ENCODE measurements around the gene H1-8.
"Not testable (repeated sequence)": the region's sequence is repeated elsewhere in the genome, so short reads cannot be mapped to it uniquely, and the experiment has no call there.

The H1-8 gene

DNA sequence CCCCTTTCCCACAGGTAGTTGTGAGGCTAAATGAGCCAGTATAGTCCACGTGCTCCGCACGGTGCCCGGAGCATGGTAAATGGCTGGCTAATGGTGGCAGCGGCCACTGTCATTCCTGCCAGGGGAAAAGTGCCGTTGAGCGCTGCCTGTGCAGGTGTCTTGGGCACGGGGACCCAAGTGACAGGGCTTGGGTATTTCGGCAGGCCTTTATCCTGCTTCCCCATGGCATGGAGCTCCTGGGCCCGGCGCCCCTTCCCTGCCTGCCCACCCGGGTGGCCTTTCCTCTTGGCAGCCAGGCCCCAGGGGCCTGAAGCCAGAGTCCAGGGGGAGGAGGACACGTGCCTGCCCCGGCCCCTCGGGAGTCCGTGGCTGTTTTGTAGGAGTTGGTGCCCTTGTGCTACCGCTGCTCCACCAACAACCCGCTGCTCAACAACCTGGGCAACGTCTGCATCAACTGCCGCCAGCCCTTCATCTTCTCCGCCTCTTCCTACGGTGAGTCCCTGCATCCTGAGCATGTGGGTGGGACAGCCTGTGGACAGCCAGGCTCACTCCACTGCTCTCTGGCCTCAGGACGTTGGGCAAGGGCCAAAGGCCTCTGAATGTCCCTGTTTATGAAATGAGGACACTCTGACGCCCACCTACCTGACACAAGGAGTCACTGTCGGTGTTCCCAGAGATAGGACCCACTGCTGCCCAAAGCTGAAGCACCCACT is 27.7 kb upstream of the H1-8 start:
- not testable (repeated sequence) for DNase-seq

DNA sequence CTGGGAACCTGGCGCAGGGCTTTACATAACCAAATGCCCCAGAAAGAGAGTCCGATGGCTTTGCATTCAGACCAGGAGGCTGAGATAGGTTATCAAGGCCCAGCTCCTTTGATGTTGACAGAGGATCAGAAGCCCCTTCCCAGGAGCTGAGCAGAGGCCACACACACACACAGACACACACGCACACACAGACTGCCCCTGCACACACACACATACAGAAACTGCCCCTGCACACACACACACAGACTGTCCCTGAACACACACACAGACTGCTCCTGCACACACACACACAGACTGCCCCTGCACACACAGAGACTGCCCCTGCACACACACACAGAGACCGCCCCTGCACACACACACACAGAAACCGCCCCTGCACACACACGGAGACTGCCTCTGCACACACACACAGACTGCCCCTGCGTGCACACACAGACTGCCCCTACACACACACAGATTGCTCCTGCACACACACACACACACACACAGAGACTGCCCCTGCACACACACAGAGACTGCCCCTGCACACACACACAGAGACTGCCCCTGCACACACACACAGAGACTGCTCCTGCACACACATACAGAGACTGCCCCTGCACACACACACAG is 27.0 kb upstream of the H1-8 start:
- not testable (repeated sequence) for DNase-seq

DNA sequence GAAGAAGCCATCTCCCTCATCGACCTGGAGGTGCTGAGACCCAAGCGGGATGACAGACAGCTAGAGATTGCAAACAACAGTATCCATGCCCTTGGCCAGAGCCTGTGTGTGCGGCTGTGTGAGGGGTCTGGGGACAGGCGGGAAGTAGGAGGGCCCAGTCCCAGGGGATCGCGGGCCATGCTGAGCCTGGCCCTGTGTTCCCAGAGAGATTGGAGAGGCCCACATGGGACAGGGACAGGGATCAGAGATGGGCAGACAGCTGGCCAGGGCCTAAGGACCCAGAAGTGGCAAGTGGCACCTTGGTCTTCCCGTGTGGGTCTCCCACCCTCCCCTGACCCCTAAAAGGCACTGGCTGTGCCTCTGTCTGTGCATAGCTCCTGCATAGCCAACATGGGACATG is 25.5 kb upstream of the H1-8 start:
- no peak for DNase-seq

DNA sequence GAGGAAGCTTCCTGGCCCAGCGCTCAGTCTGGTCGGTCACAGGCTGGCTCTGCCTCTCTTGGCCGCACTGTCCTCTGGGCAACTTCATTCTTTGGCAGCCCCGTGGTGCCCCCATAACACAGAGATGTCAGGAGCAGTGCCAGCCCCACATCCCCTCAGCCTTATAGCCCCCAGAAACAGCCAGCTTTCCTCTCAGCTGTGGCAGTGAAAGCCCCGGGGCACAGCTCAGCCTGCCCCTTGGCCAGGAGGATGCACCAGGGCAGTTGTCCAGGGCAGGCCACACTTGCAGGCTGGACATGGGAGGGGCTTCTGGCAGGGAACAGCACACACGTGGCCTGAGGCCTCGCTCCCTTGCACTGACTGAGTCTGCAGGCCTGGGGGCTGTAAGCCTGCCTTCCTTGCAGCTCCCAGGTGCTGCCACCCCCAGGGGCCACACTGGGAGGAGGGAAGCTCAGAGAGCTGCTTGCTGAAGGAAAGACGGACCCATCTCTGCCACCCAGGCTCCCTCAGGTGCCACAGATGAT is 24.9 kb upstream of the H1-8 start:
- DNase-seq, result no peak

DNA sequence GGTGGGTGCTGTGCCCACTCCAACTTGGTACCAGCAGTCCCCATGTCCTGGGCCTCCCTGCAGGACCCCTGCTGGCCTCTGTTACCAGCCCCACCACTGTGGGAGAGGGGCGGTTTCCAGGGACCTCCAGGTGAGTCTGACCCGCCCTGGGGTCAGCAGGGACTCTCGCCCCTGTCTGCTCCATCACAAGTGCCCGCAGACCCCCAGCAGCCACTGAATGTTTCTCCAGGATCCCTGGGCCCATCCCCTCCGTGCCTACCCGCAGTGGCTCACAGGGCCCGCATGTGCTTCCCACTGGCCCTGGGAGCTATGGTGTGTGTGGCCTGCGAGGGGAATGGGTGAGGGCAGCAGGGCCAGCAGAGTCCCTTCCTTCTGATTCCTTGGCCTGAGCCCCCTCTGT is 24.4 kb upstream of the H1-8 start:
- DNase-seq, result no peak

DNA sequence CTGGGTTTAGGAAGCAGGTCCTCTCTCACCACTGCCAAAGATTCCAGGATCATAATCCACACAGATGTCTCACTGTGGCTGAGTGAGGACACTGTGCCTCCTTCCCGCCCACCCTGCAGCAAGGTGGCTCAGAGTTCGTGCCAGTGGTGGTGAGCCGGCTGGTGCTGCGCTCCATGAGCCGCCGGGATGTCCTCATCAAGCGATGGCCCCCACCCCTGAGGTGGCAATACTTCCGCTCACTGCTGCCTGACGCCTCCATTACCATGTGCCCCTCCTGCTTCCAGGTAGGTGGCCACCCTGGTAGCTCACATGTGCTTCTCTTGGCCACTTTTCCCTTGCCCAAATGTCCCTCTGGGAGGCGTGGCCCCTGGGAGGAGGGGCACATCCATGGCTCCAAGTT is 23.5 kb upstream of the H1-8 start:
- no peak for DNase-seq

DNA sequence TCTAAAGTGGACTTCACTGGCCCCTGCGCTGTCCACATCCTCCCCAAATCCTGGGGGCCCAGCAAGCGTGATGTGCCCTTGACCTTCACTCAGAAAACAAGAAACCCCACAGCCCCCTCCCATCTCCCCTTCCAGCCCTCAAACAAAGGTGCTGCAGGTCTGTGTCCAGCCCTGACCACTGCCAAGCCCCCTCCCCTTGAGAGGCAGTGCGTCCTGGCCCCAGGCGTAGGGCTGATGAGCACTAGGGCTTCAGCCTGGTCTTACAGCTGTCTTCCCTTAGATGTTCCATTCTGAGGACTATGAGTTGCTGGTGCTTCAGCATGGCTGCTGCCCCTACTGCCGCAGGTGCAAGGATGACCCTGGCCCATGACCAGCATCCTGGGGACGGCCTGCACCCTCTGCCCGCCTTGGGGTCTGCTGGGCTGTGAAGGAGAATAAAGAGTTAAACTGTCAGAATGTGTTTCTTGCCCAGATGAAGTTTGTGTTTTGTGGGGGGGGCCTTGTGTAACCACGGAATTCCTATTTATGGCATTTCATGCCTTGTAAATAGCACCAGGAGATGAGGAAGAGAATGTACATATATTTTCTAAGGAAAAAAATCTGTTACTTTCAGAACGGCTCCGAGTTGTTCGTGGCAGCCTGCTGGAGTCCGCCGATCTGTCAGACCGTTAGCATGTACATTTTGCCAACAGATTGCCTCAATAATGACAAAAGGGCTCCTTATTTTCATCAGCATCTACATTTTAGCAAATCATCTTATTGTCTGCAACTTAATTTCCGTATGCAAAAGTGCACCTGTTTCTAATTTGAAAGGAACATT is 22.9 kb upstream of the H1-8 start:
- no peak for DNase-seq

DNA sequence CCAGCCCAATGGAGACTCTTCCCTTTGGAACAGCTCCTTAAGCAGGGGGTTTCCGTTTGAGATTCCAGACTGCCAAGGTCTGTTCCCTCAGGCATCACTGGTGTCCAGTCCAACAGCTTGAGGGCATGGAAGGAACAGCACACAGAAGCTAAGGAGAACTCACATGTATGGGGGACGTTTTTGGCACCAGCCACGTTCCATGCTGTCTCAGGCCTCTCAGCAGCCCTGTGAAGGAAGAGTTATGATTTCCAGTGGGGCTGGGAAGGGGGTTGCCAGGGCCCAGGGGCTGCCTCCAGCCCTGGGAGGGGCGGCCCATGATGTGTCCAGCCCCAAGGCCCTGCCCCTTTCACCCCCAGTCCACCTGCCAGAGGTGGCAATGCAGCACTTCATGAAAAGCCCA is 22.0 kb upstream of the H1-8 start:
- DNase-seq, result no peak

DNA sequence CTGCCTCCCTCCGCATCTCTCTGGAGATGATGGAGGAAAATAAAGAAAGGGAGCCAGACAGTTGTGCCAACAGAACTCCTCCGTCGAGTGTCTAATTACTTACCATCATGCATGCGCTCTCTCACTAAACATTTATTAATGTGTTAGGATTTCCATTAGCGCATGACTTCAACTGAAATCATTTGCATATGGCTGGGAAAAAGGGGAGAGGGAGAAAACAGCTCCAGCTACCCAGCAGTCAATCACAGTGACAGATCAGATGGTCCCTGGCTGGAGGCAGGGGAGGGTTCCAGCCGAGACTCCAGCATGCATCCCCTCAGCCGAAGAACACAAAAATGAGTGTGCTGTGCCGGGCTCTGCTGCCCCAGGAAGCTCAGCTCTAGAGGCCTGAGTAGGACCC is 21.4 kb upstream of the H1-8 start:
- DNase-seq, result no peak

DNA sequence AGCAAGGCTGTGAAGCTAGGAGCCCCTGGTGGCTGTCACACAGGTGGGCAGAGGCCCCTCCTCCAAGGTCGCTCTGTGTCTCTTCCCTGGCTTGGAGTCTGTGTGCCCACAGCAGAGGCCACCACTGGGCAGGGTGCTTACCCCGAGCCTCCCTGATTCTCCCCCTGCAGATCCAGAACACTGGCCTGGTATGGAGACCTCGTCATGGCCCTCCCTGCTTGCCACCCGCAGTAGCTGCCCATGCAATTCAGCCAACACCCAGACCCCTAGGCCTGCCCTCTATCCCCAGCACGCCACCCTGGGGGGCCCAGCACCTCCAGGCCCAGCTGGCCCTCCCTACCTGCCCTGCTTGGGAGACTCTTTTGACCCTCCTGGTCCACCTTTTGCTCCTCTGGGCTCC is 20.0 kb upstream of the H1-8 start:
- no peak for DNase-seq

DNA sequence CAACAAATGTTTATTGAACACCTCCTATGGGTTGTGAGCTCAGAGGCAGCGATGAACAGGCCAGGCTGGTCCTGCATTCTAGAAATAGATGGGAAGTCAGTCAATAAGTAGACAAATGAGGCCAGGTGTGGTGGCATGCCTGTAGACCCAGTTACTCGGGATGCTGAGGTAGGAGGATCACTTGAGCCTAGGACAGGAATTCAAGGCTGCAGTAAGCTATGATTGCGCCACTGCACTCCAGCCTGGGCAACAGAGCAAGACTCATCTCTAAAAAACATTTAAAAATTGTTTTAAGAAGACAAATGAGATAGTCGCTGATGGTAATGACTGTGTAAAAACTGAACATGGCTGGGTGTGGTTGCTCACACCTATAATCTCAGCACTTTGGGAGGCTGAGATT is 18.9 kb upstream of the H1-8 start:
- no peak for DNase-seq

DNA sequence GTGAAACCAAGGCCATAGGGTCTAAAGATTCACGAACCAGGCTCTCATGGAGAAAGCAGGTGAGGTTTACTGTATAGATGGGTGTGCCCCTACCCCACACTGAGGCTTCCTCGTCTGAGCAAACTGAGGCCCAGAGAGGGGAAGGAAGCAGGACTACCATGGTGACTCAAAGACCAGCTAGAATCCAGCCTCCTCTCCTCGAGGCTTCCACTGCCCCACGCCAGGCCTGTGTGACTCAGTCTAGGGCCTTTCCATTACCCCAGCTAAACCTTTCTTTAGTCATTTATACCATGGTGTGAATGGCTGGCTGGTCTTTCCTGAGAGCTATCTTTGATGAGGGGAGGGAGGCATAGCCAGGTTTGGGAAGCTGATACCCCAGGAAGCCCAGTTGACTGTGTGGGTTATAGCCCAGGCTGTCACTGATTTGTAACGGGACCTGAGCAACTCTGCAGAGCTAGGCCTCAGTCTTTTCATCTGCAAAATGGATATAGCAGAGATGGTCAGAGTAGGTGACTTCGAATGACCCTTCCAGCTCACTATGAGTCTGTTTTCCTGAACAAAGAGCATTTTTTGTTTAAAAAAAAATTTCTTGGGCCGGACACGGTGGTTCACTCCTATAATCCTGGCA is 17.5 kb upstream of the H1-8 start:
- DNase-seq, result no peak

DNA sequence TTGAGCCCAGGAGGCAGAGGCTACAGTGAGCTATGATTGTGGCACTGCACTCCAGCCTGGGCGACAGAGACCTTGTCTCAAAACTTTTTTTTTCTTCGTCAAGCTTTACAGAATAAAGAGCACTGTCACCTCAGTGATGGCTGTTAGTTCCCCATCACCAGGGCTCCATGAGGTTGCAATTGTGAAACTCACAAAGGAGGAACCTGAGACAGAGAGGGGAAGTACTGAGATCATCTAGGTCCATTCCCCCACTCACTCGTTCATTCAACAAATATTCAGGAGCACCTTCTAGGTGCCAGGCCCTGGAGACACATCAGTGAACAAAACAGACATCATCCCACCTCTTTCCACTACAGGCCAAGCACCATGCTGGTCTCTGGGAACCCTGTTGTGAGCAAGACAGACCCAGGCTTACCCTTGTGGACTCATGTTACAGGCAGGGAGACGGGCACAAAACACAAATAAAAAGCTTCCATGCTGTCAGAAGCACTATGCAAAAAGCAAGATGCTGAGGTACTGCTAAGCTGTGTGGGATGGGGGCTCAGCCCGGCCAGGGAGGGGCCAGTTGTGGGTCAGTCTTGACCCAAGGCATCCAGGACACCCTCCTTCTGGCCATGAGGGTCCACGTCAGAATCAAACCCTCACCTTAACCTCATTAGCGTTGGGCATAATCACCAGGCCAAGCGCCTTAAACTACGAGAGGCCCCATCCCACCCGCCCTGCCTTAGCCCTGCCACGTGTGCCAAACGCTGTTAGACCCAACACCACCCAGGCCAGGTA is 16.7 kb upstream of the H1-8 start:
- no peak for DNase-seq

DNA sequence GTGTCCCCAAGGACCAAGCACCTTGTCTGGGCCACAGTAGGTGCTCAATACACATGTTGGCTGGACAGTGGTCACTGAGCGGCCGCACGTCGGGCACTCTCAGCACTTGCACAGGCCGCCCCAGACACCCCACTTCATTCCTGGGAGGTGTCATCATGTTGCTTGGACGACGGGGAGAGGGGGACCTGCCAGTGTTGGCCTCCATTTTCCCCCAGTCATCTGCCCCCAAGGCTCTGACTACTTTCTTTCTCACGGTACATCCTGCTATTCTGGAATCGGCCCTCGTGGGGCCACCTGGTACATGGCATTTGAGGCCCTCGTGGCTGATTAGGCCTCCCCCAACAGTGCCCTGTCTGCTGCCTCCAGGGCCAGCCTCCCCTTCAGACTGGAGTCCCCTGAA is 15.7 kb upstream of the H1-8 start:
- no peak for DNase-seq

DNA sequence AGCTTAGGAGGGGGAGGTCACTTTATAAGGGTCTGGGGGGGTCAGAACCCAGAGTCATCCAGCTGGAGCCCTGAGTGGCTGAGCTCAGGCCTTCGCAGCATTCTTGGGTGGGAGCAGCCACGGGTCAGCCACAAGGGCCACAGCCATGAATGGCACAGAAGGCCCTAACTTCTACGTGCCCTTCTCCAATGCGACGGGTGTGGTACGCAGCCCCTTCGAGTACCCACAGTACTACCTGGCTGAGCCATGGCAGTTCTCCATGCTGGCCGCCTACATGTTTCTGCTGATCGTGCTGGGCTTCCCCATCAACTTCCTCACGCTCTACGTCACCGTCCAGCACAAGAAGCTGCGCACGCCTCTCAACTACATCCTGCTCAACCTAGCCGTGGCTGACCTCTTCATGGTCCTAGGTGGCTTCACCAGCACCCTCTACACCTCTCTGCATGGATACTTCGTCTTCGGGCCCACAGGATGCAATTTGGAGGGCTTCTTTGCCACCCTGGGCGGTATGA is 14.3 kb upstream of the H1-8 start, which contains the start of gene RHO:
TSS of gene RHO (plus strand) at position 51 of the 512 bp plus-strand sequence. CDS start at position 146, 95 bp downstream.
- no peak for DNase-seq

DNA sequence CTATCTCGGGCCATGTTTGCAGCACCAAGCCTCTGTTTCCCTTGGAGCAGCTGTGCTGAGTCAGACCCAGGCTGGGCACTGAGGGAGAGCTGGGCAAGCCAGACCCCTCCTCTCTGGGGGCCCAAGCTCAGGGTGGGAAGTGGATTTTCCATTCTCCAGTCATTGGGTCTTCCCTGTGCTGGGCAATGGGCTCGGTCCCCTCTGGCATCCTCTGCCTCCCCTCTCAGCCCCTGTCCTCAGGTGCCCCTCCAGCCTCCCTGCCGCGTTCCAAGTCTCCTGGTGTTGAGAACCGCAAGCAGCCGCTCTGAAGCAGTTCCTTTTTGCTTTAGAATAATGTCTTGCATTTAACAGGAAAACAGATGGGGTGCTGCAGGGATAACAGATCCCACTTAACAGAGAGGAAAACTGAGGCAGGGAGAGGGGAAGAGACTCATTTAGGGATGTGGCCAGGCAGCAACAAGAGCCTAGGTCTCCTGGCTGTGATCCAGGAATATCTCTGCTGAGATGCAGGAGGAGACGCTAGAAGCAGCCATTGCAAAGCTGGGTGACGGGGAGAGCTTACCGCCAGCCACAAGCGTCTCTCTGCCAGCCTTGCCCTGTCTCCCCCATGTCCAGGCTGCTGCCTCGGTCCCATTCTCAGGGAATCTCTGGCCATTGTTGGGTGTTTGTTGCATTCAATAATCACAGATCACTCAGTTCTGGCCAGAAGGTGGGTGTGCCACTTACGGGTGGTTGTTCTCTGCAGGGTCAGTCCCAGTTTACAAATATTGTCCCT is 13.4 kb upstream of the H1-8 start:
- DNase-seq, result no peak

DNA sequence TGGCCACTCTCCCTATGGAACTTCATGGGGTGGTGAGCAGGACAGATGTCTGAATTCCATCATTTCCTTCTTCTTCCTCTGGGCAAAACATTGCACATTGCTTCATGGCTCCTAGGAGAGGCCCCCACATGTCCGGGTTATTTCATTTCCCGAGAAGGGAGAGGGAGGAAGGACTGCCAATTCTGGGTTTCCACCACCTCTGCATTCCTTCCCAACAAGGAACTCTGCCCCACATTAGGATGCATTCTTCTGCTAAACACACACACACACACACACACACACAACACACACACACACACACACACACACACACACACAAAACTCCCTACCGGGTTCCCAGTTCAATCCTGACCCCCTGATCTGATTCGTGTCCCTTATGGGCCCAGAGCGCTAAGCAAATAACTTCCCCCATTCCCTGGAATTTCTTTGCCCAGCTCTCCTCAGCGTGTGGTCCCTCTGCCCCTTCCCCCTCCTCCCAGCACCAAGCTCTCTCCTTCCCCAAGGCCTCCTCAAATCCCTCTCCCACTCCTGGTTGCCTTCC is 12.7 kb upstream of the H1-8 start:
- no peak for DNase-seq

DNA sequence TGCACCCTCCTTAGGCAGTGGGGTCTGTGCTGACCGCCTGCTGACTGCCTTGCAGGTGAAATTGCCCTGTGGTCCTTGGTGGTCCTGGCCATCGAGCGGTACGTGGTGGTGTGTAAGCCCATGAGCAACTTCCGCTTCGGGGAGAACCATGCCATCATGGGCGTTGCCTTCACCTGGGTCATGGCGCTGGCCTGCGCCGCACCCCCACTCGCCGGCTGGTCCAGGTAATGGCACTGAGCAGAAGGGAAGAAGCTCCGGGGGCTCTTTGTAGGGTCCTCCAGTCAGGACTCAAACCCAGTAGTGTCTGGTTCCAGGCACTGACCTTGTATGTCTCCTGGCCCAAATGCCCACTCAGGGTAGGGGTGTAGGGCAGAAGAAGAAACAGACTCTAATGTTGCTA is 12.2 kb upstream of the H1-8 start:
- no peak for DNase-seq

DNA sequence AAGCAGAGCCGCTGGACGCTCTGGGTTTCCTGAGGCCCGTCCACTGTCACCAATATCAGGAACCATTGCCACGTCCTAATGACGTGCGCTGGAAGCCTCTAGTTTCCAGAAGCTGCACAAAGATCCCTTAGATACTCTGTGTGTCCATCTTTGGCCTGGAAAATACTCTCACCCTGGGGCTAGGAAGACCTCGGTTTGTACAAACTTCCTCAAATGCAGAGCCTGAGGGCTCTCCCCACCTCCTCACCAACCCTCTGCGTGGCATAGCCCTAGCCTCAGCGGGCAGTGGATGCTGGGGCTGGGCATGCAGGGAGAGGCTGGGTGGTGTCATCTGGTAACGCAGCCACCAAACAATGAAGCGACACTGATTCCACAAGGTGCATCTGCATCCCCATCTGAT is 11.3 kb upstream of the H1-8 start:
- DNase-seq, result no peak

DNA sequence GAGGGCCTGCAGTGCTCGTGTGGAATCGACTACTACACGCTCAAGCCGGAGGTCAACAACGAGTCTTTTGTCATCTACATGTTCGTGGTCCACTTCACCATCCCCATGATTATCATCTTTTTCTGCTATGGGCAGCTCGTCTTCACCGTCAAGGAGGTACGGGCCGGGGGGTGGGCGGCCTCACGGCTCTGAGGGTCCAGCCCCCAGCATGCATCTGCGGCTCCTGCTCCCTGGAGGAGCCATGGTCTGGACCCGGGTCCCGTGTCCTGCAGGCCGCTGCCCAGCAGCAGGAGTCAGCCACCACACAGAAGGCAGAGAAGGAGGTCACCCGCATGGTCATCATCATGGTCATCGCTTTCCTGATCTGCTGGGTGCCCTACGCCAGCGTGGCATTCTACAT is 10.7 kb upstream of the H1-8 start:
- DNase-seq, result no peak

DNA sequence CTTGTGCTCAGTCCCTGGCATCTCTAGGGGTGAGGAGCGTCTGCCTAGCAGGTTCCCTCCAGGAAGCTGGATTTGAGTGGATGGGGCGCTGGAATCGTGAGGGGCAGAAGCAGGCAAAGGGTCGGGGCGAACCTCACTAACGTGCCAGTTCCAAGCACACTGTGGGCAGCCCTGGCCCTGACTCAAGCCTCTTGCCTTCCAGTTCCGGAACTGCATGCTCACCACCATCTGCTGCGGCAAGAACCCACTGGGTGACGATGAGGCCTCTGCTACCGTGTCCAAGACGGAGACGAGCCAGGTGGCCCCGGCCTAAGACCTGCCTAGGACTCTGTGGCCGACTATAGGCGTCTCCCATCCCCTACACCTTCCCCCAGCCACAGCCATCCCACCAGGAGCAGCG is 9.6 kb upstream of the H1-8 start:
- DNase-seq, result no peak

Data from stimulated activated CD4-positive, alpha-beta T cell treated with anti-CD3 and anti-CD28 coated beads, Interleukin-4, amount 100 ng/mL, for 4 hours (primary cell).